ENCODE measurements around the gene ZNF175.

DNA sequence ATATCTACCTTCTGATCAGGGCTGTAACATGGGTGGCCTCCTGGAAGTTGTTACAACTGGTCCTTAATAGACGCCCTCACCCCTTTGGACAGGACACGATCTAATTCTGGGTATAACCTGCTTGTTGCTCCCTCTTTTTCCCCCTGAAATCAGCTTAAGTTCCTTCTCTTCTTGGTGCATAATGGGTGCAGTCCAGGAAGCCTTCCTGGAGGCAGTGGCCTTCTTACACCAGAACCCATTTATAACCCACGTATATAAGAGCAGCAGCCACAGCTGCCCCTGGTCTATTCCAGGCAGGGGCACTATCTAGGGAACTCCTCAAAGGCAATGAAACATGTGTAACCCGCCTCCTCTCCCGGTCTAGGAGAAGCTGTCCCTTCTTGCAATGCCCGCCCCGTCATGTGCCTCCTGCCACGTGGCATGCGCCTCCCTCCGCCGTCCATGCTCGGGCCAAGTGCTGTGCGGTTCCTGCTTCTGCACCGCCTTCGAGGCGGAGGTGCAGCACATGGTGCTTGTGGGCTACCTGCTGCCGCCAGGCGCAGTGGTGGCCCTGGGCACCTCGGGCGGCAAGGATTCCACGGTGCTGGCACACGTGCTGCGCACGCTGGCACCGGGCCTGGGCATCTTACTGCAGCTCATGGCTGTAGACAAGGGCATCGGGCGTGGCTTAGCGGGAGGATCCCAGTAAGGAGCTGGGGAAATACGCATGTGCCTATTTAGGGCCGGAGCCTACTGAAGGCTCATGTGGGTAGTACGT lies 27.3 kb downstream of the ZNF175 start:
- TF ChIP-seq, protein P1, sequence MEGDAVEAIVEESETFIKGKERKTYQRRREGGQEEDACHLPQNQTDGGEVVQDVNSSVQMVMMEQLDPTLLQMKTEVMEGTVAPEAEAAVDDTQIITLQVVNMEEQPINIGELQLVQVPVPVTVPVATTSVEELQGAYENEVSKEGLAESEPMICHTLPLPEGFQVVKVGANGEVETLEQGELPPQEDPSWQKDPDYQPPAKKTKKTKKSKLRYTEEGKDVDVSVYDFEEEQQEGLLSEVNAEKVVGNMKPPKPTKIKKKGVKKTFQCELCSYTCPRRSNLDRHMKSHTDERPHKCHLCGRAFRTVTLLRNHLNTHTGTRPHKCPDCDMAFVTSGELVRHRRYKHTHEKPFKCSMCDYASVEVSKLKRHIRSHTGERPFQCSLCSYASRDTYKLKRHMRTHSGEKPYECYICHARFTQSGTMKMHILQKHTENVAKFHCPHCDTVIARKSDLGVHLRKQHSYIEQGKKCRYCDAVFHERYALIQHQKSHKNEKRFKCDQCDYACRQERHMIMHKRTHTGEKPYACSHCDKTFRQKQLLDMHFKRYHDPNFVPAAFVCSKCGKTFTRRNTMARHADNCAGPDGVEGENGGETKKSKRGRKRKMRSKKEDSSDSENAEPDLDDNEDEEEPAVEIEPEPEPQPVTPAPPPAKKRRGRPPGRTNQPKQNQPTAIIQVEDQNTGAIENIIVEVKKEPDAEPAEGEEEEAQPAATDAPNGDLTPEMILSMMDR (IDR thresholded peaks at IDR 0.05 in 4 of 5, conservative IDR thresholded peaks at IDR 0.05 in 1 of 5) = no peak
- no peak for TF ChIP-seq POLR2A (IDR thresholded peaks at IDR 0.05)

All from gastrocnemius medialis (tissue), 4 donors.